Posterior cingulate gyrus (tissue), 11 donors: ENCODE data around the gene GJD3.
"Not testable (repeated sequence)": the region's sequence is repeated elsewhere in the genome, so short reads cannot be mapped to it uniquely, and the experiment has no call there.

ENCODE experiments used
- DNase-seq, 10 donors: peaks; one replicate each; pipeline versions ENCODE4 v3.0.0 to v3.0.0-alpha.2; 2020 to 2021; ENCODE audit warnings: mixed read lengths in 3 of 10
- intact Hi-C: fragments of 100-400 bp; cut with DNase I; formaldehyde crosslinking; loops from one replicate; pipeline ENCODE4 v1.15.1; 2023

GJD3 gene

DNA sequence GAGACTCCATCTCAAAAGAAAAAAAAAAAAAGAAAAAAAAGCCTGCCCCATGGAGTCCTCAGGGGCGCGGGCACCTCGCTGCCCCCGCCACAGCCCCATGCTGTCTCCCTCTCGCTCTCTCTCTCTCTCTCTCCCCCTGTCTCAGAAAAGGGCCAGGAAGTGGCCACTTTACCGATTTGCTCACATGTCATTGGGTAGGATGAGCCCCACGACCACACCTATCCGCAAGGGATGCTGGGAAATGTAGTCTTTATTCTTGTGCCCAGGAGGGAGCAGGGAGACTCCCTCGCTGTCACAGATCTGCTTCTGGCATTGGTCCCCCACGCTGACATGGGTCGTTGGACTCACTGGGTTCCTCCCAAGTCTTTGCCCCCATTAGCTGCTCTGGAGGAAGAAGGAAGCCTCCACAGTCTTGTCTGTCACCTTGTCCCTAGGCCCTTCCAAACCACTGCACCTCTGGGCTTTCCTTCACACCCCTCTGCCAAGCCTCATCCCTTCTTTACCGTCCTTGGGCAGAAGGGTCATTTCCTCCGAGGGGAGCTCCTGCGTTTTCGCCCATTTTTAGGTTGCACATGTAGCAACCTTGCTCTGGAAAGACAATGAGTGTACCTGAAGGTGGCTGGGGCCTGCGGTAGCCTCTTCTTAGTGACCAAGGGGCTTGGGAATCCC is 6.9 kb upstream of the GJD3 start:
- DNase-seq, result peak in 2 of 10 donors; percentile 50 to 61
- intact Hi-C loops, result no loop called here

- DNase-seq, result peak in 2 of 10 donors; percentile 55 to 70
- intact Hi-C loops, result no loop called here
These were observed 5.4 kb upstream of the GJD3 start for GRCh38 chr17:40369923-40370322.

DNA sequence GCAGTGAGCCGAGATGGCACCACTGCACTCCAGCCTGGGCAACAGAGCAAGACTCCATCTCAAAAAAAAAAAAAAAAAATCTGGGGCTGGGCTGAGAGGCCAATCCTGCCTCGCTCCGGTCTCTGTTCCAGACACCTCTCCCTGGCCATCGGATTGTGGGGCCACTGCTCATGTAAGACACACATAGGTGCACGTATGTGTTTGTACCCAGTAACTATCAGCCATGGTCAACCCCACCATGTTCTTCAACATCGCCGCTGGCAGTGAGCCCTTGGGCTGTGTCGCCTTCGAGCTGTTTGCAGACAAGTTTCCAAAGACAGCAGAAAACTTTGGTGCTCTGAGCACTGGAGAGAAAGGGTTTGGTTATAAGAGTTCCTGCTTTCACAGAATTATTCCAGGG is 3.2 kb upstream of the GJD3 start:
- intact Hi-C loops, result not testable (repeated sequence)
- DNase-seq, result peak in 3 of 10 donors; percentile 21 to 49 (median 49)

- intact Hi-C loops, result no loop called here
- DNase-seq, result peak in 3 of 10 donors; percentile 53 to 73 (median 67)
These were observed 2.5 kb upstream of the GJD3 start for GRCh38 chr17:40366861-40367518.

DNA sequence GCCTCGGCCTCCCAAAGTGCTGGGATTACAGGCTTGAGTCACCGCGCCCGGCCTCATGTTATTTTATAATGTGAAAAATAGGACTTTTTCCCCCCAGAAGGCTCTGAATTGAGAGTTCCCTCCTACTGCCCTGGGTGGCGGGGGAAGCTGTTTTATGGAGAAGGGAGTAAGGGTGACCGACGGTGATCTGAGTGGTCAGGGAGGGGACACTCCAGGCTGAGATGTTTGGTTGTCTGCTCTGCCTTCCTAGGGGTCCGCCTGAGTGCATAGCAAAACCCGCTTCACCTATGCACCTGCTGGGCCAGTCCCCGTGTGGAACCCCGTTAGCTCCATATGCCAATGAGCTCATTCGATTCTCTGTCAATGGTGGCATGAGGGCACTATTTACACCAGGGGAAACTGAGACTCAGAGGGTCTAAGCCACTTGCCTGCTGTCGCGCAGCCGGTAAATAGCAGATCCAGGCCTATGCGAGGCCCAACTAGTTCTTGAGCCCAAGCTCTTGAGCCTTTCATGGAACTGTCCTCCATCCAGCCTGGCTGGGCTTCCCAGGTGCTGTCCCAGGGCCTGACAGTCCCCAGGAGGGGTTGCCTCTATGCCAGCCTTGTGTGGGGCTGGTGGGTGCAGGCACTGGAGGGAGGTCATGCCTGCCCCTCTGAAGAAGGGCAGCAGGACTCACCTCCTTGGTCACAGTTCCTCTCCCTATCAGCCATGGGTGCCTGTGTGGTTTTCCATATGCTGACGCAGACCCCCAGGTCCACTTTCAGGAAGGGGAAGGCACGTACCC is 1.7 kb upstream of the GJD3 start:
- intact Hi-C loops, result no loop called here
- peak in 3 of 10 donors; percentile 39 to 61 (median 52) for DNase-seq

DNA sequence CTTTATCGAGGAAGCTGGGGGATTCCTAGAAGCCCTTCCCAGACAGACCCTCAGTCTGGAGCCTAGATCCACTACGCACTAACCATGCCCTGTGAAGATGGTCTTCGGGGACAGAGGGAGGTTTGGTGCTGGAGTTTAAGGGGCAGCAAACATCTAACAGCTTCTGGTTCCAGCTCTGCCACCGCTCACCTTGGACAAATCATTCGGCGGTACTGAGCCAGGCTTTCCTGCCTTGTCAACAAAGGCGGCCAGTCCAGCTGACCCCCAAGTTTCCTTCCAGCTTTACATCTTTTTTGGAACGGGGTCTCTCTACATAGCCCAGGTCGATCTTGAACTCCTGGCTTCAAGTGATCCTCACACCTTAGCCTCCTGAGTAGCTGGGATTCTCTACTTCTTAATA is 369 bp upstream of the GJD3 start:
- peak in 3 of 10 donors; percentile 9 to 65 (median 35) for DNase-seq
- intact Hi-C loops, result no loop called here

GRCh38 chr17:40363111-40363827 is 1.3 kb downstream of the GJD3 start:
- DNase-seq, result peak in 3 of 10 donors; percentile 30 to 83 (median 76)
- intact Hi-C loops, result no loop called here

GRCh38 chr17:40362696-40363110 is 1.8 kb downstream of the GJD3 start:
- DNase-seq, result peak in 2 of 10 donors; percentile 76 to 88
- intact Hi-C loops, result no loop called here

GRCh38 chr17:40361925-40362695 is 2.4 kb downstream of the GJD3 start:
- peak in 1 of 10 donors; percentile 23 for DNase-seq
- intact Hi-C loops, result no loop called here

- intact Hi-C loops, result no loop called here
- peak in 1 of 10 donors; percentile 62 for DNase-seq
These were observed 3.2 kb downstream of the GJD3 start for GRCh38 chr17:40361063-40361924.

DNA sequence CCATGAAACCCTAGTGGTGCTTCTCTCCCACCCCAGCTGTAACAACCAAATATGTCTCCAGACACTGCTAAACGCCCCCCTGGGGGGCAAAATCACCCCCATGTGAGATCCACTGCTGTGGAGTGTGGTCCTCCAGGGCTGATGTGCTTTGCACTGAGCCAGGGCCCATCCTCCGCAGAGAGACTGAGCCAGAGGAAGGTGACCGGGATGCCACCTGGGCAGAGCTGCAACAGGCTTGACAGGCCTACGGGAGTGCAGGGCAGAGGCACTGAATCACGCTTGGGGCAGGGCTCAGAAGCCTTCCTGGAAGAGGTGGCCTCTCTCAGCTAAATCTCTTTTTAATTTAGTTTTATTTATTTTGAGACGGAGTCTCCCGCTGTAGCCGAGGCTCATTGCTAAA is 4.4 kb downstream of the GJD3 start:
- intact Hi-C loops, result no loop called here
- DNase-seq, result peak in 2 of 10 donors; percentile 48 to 56

- peak; percentile 81 to 98 (median 94) for DNase-seq
- intact Hi-C loops, result loop anchor here (1.0 to 2.0 kb wide), 2 partner anchors 56 to 175 kb away; no protein-coding TSS in a partner anchor
These were observed 6.1 kb downstream of the GJD3 start for GRCh38 chr17:40358323-40359038.

DNA sequence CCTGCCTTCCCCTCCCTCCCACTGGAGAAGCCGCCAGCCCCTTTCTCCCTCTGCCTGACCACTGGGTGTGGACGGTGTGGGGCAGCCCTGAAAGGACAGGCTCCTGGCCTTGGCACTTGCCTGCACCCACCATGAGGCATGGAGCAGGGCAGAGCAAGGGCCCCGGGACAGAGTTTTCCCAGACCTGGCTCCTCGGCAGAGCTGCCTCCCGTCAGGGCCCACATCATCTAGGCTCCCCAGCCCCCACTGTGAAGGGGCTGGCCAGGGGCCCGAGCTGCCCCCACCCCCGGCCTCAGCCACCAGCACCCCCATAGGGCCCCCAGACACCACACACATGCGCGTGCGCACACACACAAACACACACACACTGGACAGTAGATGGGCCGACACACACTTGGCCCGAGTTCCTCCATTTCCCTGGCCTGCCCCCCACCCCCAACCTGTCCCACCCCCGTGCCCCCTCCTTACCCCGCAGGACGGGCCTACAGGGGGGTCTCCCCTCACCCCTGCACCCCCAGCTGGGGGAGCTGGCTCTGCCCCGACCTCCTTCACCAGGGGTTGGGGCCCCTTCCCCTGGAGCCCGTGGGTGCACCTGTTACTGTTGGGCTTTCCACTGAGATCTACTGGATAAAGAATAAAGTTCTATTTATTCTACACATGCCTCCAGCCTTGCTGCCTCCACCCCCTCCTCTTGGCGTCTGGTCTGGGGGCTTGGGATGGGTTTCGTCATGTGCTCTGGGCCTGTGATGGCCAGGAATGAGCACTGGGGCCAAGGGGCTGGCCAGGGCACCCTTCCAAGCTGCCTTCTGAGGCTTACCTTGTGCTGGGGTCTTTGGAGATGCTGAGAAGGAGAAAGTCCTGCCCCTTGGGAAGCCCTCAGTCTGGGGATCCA is 7.3 kb downstream of the GJD3 start:
- peak in 1 of 10 donors; percentile 62 for DNase-seq
- intact Hi-C loops, result no loop called here

DNA sequence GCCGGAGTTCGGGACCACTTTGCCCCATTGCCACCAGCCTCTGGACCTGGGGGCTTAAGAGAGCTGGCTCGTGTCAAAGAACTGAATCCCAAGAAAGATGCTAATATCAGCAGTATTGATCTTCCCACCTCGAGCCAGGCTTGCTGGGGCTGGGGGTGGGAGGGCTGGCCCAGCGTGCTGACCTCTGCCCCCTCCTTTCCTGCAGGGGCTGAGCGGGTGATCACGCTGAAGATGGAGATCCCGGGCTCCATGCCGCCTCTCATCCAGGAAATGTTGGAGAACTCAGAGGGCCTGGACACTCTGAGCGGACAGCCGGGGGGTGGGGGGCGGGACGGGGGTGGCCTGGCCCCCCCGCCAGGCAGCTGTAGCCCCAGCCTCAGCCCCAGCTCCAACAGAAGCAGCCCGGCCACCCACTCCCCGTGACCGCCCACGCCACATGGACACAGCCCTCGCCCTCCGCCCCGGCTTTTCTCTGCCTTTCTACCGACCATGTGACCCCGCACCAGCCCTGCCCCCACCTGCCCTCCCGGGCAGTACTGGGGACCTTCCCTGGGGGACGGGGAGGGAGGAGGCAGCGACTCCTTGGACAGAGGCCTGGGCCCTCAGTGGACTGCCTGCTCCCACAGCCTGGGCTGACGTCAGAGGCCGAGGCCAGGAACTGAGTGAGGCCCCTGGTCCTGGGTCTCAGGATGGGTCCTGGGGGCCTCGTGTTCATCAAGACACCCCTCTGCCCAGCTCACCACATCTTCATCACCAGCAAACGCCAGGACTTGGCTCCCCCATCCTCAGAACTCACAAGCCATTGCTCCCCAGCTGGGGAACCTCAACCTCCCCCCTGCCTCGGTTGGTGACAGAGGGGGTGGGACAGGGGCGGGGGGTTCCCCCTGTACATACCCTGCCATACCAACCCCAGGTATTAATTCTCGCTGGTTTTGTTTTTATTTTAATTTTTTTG is 8.5 kb downstream of the GJD3 start:
- no peak for DNase-seq

DNA sequence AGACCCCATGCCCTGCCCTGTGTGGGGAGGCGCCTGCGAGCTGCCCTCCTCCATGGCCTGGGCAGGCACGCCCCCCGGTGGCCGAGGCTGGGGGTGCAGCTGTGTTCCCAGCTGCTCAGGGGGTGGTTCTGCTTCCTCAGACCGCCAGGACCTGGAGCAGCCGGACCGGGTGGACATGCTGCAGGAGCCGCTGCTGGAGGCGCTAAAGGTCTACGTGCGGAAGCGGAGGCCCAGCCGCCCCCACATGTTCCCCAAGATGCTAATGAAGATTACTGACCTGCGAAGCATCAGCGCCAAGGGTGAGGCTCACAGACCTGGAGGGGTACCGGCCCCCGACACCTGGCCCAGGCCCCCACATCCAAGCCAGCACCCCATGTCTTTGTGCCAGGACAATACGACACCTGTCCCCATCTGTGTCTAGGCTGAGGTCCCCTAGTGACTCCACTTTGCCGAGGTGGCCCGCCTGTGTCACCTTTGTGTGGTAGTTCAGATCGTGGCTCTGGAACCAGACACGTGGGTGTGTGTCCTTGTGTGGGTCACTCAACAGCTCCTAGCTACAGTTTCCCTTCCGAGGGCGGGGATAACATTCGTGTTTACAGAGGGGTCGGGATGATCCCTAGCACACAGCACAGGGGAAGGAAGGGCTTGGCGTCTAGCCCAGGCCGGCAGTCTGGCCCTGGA is 9.3 kb downstream of the GJD3 start:
- peak in 9 of 10 donors; percentile 51 to 96 (median 77) for DNase-seq
- intact Hi-C loops, result loop anchor here (1.0 kb wide), 1 partner anchor 52 kb away; no protein-coding TSS in a partner anchor

More for the DNA sequence above, 8.5 kb downstream of the GJD3 start:
- intact Hi-C loops, result loop anchor here (1.0 kb wide), 1 partner anchor 53 kb away; no protein-coding TSS in a partner anchor
